Activated CD8-positive, alpha-beta T cell treated with anti-CD3 and anti-CD28 coated beads for 36 hours (primary cell): ENCODE data around the gene SEBOX. TPM values are rescaled to one million over a fixed set of nuclear protein-coding genes. Genes with fewer than 3 reads are reported as not detected.
"Not testable (repeated sequence)": the region's sequence is repeated elsewhere in the genome, so short reads cannot be mapped to it uniquely, and the experiment has no call there.

ENCODE experiments used
- ATAC-seq: fragments of 200-7000 bp; cut with Tn5 transposase; one replicate; pipeline ENCODE4 v1.10.0; 2021; ENCODE audit warnings: mild to moderate bottlenecking, moderate library complexity
- CTCF ChIA-PET: fragments of 350-600 bp; sonication (Branson Sonifier 250); formaldehyde crosslinking; loops from one replicate; lab custom pipeline; 2021; ENCODE audit warnings: antibody characterized with exemption; lab: Charles Lee
- POLR2A ChIA-PET: fragments of 350-600 bp; sonication (Branson Sonifier 250); formaldehyde crosslinking; loops from one replicate; lab custom pipeline; 2021; ENCODE audit warnings: antibody characterized with exemption; lab: Charles Lee
- DNase-seq: peaks from one replicate; pipeline ENCODE4 v3.0.0-alpha.2; 2020
- H3K27ac Mint-ChIP-seq: one replicate; pipeline ENCODE4 v1.8.0; 2021; ENCODE audit warnings: mild to moderate bottlenecking, mixed read lengths
- H3K27me3 Mint-ChIP-seq: one replicate; pipeline ENCODE4 v1.8.0; 2021; ENCODE audit warnings: mixed read lengths
- H3K36me3 Mint-ChIP-seq: one replicate; pipeline ENCODE4 v1.8.0; 2021; ENCODE audit warnings: low read depth, mixed read lengths
- H3K4me1 Mint-ChIP-seq: one replicate; pipeline ENCODE4 v1.8.0; 2021; ENCODE audit warnings: low read depth, mixed read lengths
- H3K4me3 Mint-ChIP-seq: one replicate; pipeline ENCODE4 v1.8.0; 2021; ENCODE audit warnings: mild to moderate bottlenecking, moderate library complexity, mixed read lengths
- H3K9me3 Mint-ChIP-seq: one replicate; pipeline ENCODE4 v1.8.0; 2021; ENCODE audit warnings: mixed read lengths
- intact Hi-C: fragments of 100-400 bp; cut with micrococcal nuclease; formaldehyde crosslinking; loops from one replicate; pipeline ENCODE4 v1.10.0; 2022
- total RNA-seq, 2 experiments: library from RNA; stranded (reverse); gene quantifications; one replicate each; pipeline ENCODE4 v1.2.3, GENCODE V29; 2021
- TF ChIP-seq, protein P1 (sequence below): fragments of 200-600 bp; IDR thresholded peaks from one replicate; pipeline ENCODE4 v1.8.0; 2022; ENCODE audit warnings: antibody characterized with exemption, mild to moderate bottlenecking

The SEBOX gene
- total RNA-seq, 2 experiments from 2014 or later = not detected

GRCh38 chr17:28342313-28342712, 22.7 kb downstream of the SEBOX start:
- ChIA-PET POLR2A (interaction anchor here (1.2 to 1.4 kb wide), 2 partner anchors 15 kb away, joined by 3 read pairs; partner anchors contain the start of gene POLDIP2), CTCF (no interaction called here)
- TF ChIP-seq, protein P1, sequence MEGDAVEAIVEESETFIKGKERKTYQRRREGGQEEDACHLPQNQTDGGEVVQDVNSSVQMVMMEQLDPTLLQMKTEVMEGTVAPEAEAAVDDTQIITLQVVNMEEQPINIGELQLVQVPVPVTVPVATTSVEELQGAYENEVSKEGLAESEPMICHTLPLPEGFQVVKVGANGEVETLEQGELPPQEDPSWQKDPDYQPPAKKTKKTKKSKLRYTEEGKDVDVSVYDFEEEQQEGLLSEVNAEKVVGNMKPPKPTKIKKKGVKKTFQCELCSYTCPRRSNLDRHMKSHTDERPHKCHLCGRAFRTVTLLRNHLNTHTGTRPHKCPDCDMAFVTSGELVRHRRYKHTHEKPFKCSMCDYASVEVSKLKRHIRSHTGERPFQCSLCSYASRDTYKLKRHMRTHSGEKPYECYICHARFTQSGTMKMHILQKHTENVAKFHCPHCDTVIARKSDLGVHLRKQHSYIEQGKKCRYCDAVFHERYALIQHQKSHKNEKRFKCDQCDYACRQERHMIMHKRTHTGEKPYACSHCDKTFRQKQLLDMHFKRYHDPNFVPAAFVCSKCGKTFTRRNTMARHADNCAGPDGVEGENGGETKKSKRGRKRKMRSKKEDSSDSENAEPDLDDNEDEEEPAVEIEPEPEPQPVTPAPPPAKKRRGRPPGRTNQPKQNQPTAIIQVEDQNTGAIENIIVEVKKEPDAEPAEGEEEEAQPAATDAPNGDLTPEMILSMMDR = no peak
- no peaks in the 10 kb centered on the region for H3K27me3 Mint-ChIP-seq
- peaks cover 11% of the 10 kb centered on the region for H3K4me1 Mint-ChIP-seq
- no peak overlapping the region for H3K27ac Mint-ChIP-seq
- H3K36me3 Mint-ChIP-seq = peaks cover 30% of the 10 kb centered on the region
- intact Hi-C loops = no loop called here
- DNase-seq (no peak), ATAC-seq (no peak)
- no peaks in the 10 kb centered on the region for H3K9me3 Mint-ChIP-seq
- H3K4me3 Mint-ChIP-seq = no peak overlapping the region

DNA sequence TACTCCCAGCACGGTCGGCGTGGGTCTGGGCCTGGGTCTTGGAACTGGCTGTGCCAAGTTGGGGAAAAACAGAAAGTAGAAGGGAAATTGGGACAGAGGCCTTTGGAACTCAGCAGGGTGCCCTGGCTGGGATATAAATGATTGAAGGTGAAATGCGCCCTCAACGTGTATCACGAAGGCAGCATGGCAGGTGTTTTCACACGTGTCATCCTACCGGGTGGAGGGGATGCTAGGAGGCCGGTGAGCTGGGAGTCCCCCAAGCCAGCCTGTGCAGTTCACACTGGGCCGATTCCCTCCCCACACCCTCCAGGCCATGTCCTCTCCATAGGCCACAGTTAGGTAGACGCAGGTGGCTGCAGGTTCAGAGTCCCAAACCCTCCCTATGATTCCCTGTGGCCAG, 23.5 kb downstream of the SEBOX start:
- intact Hi-C loops = no loop called here
- ChIA-PET POLR2A (interaction anchor here (1.2 kb wide), 1 partner anchor 15 kb away, joined by 3 read pairs; no protein-coding TSS in a partner anchor), CTCF (no interaction called here)
- DNase-seq (no peak), ATAC-seq (no peak)
- Mint-ChIP-seq H3K4me1 (peaks cover 19% of the 10 kb centered on the region), H3K27me3 (no peaks in the 10 kb centered on the region), H3K9me3 (no peaks in the 10 kb centered on the region), H3K27ac (no peak overlapping the region), H3K36me3 (peaks cover 23% of the 10 kb centered on the region), H3K4me3 (no peak overlapping the region)
- TF ChIP-seq, protein P1 = no peak

- intact Hi-C loops = no loop called here
- CTCF ChIA-PET = no interaction called here
These were observed 24.6 kb downstream of the SEBOX start for GRCh38 chr17:28340374-28340773.

GRCh38 chr17:28339431-28339830, 25.6 kb downstream of the SEBOX start:
- H3K27me3 Mint-ChIP-seq = no peaks in the 10 kb centered on the region
- TF ChIP-seq, protein P1 = no peak
- H3K27ac Mint-ChIP-seq = no peak overlapping the region
- peaks cover 24% of the 10 kb centered on the region for H3K4me1 Mint-ChIP-seq
- peaks cover 16% of the 10 kb centered on the region for H3K36me3 Mint-ChIP-seq
- ATAC-seq (no peak), DNase-seq (no peak)
- no peaks in the 10 kb centered on the region for H3K9me3 Mint-ChIP-seq
- H3K4me3 Mint-ChIP-seq = no peak overlapping the region
- POLR2A ChIA-PET = interaction anchor here (0.6 to 1.5 kb wide), 4 partner anchors 16 to 256 kb away, joined by 3 to 4 read pairs (median 4); no protein-coding TSS in a partner anchor
- intact Hi-C loops = no loop called here
- CTCF ChIA-PET = no interaction called here

More at GRCh38 chr17:28340374-28340773, 24.6 kb downstream of the SEBOX start:
- Mint-ChIP-seq H3K9me3 (no peaks in the 10 kb centered on the region), H3K4me1 (peaks cover 20% of the 10 kb centered on the region), H3K27ac (no peak overlapping the region), H3K4me3 (no peak overlapping the region), H3K36me3 (peaks cover 16% of the 10 kb centered on the region), H3K27me3 (no peaks in the 10 kb centered on the region)
- DNase-seq (no peak), ATAC-seq (no peak)
- POLR2A ChIA-PET = no interaction called here
- TF ChIP-seq, protein P1 = no peak

- ChIA-PET CTCF (interaction anchor here (1.7 kb wide), 1 partner anchor 9 kb away, joined by 7 read pairs; no protein-coding TSS in a partner anchor), POLR2A (interaction anchor here (0.6 to 1.5 kb wide), 4 partner anchors 17 to 256 kb away, joined by 3 to 4 read pairs (median 4); no protein-coding TSS in a partner anchor)
- intact Hi-C loops, ATAC-seq, H3K27me3 Mint-ChIP-seq, H3K27ac Mint-ChIP-seq, H3K4me3 Mint-ChIP-seq, DNase-seq, H3K9me3 Mint-ChIP-seq: not testable (repeated sequence)
- Mint-ChIP-seq H3K36me3 (peaks cover 13% of the 10 kb centered on the region), H3K4me1 (peaks cover 31% of the 10 kb centered on the region)
These were observed 26.2 kb downstream of the SEBOX start for GRCh38 chr17:28338769-28339212.
